RWPE2 (cell line): ENCODE measurements around the gene MSL1.

Source experiments
- ATAC-seq: fragments of 200-7000 bp; cut with Tn5 transposase; 3 replicates; pipeline ENCODE4 v1.9.1; 2021; ENCODE audit warnings: low read depth
- DNase-seq: peaks from one replicate; pipeline ENCODE4 v3.0.0-alpha.2; 2020; ENCODE audit warnings: low spot score
- H3K27ac ChIP-seq: fragments of 450-650 bp; 2 replicates; pipeline ENCODE4 v1.5.1; 2017; ENCODE audit warnings: mild to moderate bottlenecking; ENCODE audit not compliant: poor library complexity, severe bottlenecking
- H3K27me3 ChIP-seq: fragments of 250-450 bp; sonication (Bioruptor Pico); 2 replicates; pipeline ENCODE4 v1.5.1; 2021; ENCODE audit warnings: mild to moderate bottlenecking, moderate library complexity; ENCODE audit not compliant: insufficient read depth, poor library complexity, severe bottlenecking
- H3K36me3 ChIP-seq: fragments of 250-450 bp; sonication (Bioruptor Pico); 2 replicates; pipeline ENCODE4 v1.5.1; 2020; ENCODE audit warnings: low read depth, mild to moderate bottlenecking, moderate library complexity
- H3K4me1 ChIP-seq: fragments of 250-450 bp; sonication (Bioruptor Pico); 2 replicates; pipeline ENCODE4 v1.5.1; 2021; ENCODE audit warnings: mild to moderate bottlenecking, moderate library complexity; ENCODE audit not compliant: insufficient read depth, poor library complexity, severe bottlenecking
- H3K4me3 ChIP-seq: fragments of 250-450 bp; sonication (Bioruptor Pico); 2 replicates; pipeline ENCODE4 v1.5.1; 2021; ENCODE audit warnings: mild to moderate bottlenecking, moderate library complexity; ENCODE audit not compliant: severe bottlenecking
- H3K9me3 ChIP-seq: fragments of 250-450 bp; sonication (Bioruptor Pico); 2 replicates; pipeline ENCODE4 v1.5.1; 2021; ENCODE audit warnings: mild to moderate bottlenecking, moderate library complexity; ENCODE audit not compliant: severe bottlenecking
- TF ChIP-seq, protein P1 (sequence below): fragments of 450-650 bp; IDR thresholded peaks from one replicate; pipeline ENCODE4 v1.5.1; 2017; ENCODE audit warnings: mild to moderate bottlenecking, moderate library complexity; ENCODE audit not compliant: poor library complexity, severe bottlenecking

Gene MSL1

DNA sequence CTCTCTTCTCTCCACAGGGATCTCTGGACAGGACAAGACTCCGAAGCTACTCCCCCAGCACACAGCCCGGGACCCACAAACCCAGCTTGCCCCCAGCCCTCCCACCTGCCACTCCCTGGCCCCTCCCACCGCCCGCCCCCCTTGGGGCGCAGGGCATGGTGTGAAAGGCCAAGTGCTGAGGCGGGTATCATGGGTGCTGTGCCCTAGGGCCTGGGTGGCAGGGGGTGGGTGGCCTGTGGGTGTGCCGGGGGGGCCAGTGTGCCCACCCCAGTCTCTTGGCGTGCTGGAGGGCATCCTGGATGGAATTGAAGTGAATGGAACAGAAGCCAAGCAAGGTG is 47.6 kb upstream of the MSL1 start:
- Histone ChIP-seq H3K27ac (no peak overlapping the region), H3K4me1 (peaks cover 47% of the 10 kb centered on the region), H3K9me3 (no peaks in the 10 kb centered on the region), H3K36me3 (peaks cover 8% of the 10 kb centered on the region; the same call in 1 of the 2 replicates), H3K27me3 (no peaks in the 10 kb centered on the region), H3K4me3 (no peak overlapping the region)
- ATAC-seq: no peak
- no peak for DNase-seq
- TF ChIP-seq, protein P1, sequence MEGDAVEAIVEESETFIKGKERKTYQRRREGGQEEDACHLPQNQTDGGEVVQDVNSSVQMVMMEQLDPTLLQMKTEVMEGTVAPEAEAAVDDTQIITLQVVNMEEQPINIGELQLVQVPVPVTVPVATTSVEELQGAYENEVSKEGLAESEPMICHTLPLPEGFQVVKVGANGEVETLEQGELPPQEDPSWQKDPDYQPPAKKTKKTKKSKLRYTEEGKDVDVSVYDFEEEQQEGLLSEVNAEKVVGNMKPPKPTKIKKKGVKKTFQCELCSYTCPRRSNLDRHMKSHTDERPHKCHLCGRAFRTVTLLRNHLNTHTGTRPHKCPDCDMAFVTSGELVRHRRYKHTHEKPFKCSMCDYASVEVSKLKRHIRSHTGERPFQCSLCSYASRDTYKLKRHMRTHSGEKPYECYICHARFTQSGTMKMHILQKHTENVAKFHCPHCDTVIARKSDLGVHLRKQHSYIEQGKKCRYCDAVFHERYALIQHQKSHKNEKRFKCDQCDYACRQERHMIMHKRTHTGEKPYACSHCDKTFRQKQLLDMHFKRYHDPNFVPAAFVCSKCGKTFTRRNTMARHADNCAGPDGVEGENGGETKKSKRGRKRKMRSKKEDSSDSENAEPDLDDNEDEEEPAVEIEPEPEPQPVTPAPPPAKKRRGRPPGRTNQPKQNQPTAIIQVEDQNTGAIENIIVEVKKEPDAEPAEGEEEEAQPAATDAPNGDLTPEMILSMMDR: no peak

DNA sequence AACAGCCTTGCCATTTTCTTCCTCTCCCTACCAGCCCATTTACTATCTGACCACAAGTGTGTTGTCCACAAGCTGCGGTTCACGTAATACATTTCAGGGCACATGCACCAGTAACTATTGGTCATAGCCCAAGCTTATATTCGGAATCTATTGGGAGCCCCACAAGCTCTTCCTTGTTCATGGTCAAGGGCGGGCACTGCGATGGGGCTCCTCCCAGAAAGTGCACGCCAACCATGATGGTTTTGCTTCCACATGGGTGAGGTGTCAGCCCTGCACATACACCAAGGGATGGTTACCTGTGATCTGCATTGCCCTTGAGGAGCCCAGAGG is 46.9 kb upstream of the MSL1 start:
- H3K27ac ChIP-seq: peak overlapping the region; percentile 21
- peaks cover 40% of the 10 kb centered on the region for H3K4me1 ChIP-seq
- TF ChIP-seq, protein P1: no peak
- H3K27me3 ChIP-seq: no peaks in the 10 kb centered on the region
- no peak for DNase-seq
- peaks cover 8% of the 10 kb centered on the region; the same call in 1 of the 2 replicates for H3K36me3 ChIP-seq
- peak; percentile 4; the same call in 1 of the 3 replicates for ATAC-seq
- no peaks in the 10 kb centered on the region for H3K9me3 ChIP-seq
- H3K4me3 ChIP-seq: no peak overlapping the region

DNA sequence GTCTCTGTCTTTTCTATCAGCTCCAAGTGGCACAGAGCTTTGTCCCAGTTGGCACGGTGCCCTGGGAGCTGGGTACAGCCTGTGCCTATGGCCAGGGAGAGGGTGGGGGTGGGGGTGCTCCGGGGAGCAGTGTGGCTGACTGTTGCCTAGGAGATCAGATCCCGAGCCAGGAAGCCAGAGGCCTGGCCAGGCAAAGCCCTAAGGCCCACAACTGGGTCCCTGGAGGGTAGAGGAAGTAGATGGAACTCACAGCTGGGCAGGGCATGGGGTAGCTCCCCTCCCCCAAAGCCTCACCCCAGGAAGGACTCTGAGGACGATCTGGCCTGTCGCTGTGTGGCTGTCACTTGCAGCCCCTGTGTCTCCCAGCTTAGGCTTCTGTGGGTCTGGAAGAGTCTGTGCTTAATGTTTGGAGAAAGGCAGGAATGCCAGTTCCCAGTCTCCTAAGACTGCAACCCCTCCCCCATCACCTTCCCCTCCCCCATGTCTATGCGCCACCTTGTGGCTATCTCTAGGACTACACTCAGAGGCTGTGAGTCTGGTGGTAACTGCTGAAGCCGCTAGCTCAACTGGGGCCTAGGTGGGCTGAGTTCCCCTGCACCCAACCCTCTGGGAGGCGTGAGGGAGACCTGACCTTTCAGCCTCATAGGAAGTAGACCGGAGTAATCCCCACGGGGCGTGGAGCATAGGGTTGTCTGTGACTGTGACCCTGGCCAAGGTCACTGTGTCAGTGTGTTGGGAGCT is 46.4 kb upstream of the MSL1 start:
- ATAC-seq: peak; percentile 32; the same call in 2 of the 3 replicates
- TF ChIP-seq, protein P1: peak; percentile 86
- Histone ChIP-seq H3K9me3 (no peaks in the 10 kb centered on the region), H3K27me3 (no peaks in the 10 kb centered on the region), H3K27ac (peak overlapping the region; percentile 21), H3K4me1 (peaks cover 35% of the 10 kb centered on the region), H3K36me3 (peaks cover 8% of the 10 kb centered on the region; the same call in 1 of the 2 replicates), H3K4me3 (no peak overlapping the region)
- DNase-seq: no peak

DNA sequence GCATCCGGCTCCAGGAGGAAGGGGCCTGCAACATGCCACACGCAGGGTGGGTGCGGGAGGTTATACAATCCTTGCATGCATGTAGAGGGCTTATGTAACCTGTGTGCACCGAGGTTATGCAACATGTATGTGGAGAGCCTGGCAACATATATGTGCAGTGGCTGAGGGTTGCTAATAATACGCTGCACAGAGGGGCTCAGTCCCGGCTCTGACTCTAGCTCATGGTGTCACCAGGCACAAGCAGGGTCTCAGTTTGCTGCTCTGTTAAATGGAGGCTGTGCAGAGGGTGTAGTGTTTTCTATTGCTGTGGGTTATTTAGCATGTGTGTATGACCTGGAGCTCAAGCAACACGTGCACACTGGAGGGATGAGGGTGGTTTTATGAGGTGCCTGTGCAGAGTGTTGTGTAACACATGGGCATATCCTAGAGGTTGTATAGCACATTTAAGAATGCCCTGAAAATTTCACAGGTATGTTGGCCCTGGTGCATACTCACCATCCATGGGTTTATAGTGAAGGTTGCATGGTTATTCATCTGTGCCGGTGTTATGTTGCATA is 45.8 kb upstream of the MSL1 start:
- Histone ChIP-seq H3K27ac (peak overlapping the region; percentile 21), H3K36me3 (peaks cover 8% of the 10 kb centered on the region; the same call in 1 of the 2 replicates), H3K9me3 (no peaks in the 10 kb centered on the region), H3K4me1 (peaks cover 30% of the 10 kb centered on the region), H3K4me3 (no peak overlapping the region), H3K27me3 (no peaks in the 10 kb centered on the region)
- ATAC-seq: no peak
- DNase-seq: no peak
- TF ChIP-seq, protein P1: no peak

DNA sequence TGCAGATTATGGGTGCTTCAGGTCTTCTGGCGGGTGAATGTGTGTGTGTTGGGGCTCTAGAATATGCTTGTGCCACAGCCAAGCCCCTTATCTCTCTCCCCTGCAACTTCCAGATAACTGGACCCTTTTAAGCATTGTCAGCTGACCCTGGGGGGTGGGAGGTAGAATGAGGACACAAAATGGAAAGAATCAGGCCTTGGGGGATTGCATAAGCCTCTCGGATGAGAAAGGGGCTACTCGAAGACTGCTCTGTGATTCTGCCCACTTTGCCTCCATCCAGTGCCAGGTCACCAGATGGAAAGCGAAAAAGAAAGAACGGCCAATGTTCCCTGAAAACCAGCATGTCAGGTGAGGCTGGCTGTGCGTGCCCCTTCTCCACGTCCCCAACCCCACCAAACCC is 45.2 kb upstream of the MSL1 start:
- no peak overlapping the region for H3K27ac ChIP-seq
- TF ChIP-seq, protein P1: no peak

More for the DNA sequence above, 45.2 kb upstream of the MSL1 start:
- H3K27me3 ChIP-seq: no peaks in the 10 kb centered on the region
- ATAC-seq (no peak), DNase-seq (no peak)
- H3K4me1 ChIP-seq: peaks cover 25% of the 10 kb centered on the region
- H3K4me3 ChIP-seq: no peak overlapping the region
- peaks cover 8% of the 10 kb centered on the region; the same call in 1 of the 2 replicates for H3K36me3 ChIP-seq
- no peaks in the 10 kb centered on the region for H3K9me3 ChIP-seq
